HG02759 (cell line): ENCODE results near the gene PTPRH.

Source experiments
- ATAC-seq: cut with Tn5 transposase; IDR thresholded peaks from one replicate; pipeline ENCODE4 v1.9.1; 2021; ENCODE audit warnings: mild to moderate bottlenecking, moderate library complexity; ENCODE audit not compliant: unreplicated experiment

Gene PTPRH

GRCh38 chr19:55134736-55135135 is 74.6 kb downstream of the PTPRH start:
- ATAC-seq = no peak

GRCh38 chr19:55133639-55134444 is 75.5 kb downstream of the PTPRH start:
- ATAC-seq = no peak

GRCh38 chr19:55132453-55133129 is 76.7 kb downstream of the PTPRH start:
- no peak for ATAC-seq

GRCh38 chr19:55131421-55131820 is 77.9 kb downstream of the PTPRH start:
- no peak for ATAC-seq
